ENCODE data around the gene MGRN1. TPM values are rescaled to one million over a fixed set of nuclear protein-coding genes. Genes with fewer than 3 reads are reported as not detected.

The MGRN1 gene
- total RNA-seq, 3 donors from 2014 or later, result 72.3 to 80.2 (median 77.0) TPM

DNA sequence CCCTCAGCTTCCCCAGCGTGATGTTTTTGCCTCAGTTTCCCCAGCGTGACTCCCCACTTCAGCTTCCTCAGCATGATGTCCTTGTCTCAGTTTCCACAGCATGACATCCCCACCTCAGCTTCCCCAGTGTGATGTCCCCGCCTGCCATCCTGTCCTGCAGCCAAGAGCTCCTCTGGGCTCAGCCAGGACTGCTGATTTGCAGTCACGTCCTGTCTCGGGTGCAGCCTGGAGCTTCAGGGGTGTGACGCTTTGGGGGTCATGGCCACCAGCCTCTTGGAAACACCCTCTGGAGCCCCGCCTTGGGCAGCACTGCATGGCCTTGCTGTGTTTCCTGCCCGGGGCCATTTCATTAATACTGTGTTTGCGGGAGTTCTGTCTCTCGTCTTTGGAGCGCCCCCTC is 52.2 kb downstream of the MGRN1 start:
- ATAC-seq, result no peak
- Histone ChIP-seq H3K36me3 (ENCODE audit: low read depth) (no peaks in the 10 kb centered on the region), H3K9me3 (no peaks in the 10 kb centered on the region), H3K4me3 (no peak overlapping the region), H3K4me1 (ENCODE audit: low read depth) (peaks cover 11% of the 10 kb centered on the region)
- DNase-seq, result no peak
- TF ChIP-seq, protein P1, sequence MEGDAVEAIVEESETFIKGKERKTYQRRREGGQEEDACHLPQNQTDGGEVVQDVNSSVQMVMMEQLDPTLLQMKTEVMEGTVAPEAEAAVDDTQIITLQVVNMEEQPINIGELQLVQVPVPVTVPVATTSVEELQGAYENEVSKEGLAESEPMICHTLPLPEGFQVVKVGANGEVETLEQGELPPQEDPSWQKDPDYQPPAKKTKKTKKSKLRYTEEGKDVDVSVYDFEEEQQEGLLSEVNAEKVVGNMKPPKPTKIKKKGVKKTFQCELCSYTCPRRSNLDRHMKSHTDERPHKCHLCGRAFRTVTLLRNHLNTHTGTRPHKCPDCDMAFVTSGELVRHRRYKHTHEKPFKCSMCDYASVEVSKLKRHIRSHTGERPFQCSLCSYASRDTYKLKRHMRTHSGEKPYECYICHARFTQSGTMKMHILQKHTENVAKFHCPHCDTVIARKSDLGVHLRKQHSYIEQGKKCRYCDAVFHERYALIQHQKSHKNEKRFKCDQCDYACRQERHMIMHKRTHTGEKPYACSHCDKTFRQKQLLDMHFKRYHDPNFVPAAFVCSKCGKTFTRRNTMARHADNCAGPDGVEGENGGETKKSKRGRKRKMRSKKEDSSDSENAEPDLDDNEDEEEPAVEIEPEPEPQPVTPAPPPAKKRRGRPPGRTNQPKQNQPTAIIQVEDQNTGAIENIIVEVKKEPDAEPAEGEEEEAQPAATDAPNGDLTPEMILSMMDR (IDR thresholded peaks at IDR 0.05), result no peak
- intact Hi-C loops (cut with DNase I, micrococcal nuclease), result no loop called here

DNA sequence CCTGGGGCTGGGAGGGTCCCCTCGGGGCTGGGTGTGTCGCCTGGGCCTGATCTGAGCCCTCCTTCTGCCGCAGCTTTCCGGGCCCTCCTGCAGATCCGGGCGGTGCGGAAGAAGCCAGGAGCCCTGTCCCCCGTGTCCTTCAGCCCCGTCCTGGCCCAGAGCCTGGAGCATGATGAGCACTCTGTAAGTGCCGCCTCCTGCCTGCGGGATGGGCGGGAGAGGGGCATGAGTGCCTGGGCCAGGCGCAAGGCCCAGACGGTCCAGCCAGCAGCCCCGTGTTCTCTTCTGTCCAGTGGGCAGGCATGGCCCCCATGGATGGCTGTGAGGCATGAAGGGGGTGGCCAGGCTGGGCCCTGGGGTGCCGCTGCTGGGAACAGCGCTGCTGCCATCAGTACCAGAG is 52.8 kb downstream of the MGRN1 start:
- TF ChIP-seq, protein P1 (IDR thresholded peaks at IDR 0.05), result no peak
- peak in 1 of 3 donors; percentile 51 for DNase-seq
- intact Hi-C loops (cut with DNase I, micrococcal nuclease), result no loop called here
- H3K4me1 ChIP-seq (ENCODE audit: low read depth), result peaks cover 11% of the 10 kb centered on the region
- no peaks in the 10 kb centered on the region for H3K36me3 ChIP-seq (ENCODE audit: low read depth)
- H3K4me3 ChIP-seq, result no peak overlapping the region
- ATAC-seq, result no peak
- H3K9me3 ChIP-seq, result no peaks in the 10 kb centered on the region

DNA sequence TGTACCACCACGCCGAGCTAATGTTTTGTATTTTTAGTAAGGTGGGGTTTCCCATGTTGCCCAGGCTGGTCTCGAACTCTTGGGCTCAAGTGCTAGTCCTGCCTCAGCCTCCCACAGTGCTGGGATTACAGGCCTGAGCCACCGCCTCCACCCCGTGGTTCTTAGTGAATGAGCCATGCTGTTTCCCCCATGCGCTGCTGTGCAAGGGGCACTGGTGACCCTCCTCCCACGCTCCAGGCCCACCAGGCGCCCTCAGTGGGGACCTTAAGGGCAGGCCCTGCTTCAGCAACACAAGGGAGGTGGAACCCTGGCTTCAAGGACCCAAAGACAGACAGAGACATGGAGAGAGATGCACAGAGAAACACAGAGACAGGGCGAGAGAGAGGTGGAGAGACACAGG is 53.4 kb downstream of the MGRN1 start:
- no peak for DNase-seq
- no peak for ATAC-seq
- no peaks in the 10 kb centered on the region for H3K36me3 ChIP-seq (ENCODE audit: low read depth)
- no peaks in the 10 kb centered on the region for H3K9me3 ChIP-seq
- H3K4me1 ChIP-seq (ENCODE audit: low read depth), result peaks cover 11% of the 10 kb centered on the region
- H3K4me3 ChIP-seq, result no peak overlapping the region
- TF ChIP-seq, protein P1 (IDR thresholded peaks at IDR 0.05), result no peak
- intact Hi-C loops (cut with DNase I, micrococcal nuclease), result no loop called here

DNA sequence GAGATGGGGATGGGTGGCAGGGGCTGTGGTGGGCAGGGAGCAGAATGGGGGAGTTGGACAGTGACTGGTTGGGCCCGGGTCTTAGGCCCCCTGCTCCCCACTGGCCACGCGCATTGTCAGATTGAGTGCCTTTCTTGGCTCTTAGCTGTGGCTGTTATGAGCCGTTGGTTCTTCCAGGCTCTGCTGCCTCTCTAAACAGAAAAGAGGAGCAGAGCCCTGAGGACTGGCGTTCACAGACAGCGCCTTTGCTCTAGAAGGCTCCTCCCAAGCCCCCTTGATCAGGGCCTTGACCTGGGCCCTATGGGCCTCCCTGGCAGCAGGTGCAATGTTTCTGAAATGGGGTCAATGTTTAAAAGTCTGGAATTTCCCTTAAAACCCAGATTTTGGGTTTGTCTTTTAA is 54.0 kb downstream of the MGRN1 start:
- intact Hi-C loops (cut with DNase I, micrococcal nuclease), result no loop called here
- ATAC-seq, result no peak
- Histone ChIP-seq H3K4me1 (ENCODE audit: low read depth) (peaks cover 11% of the 10 kb centered on the region), H3K36me3 (ENCODE audit: low read depth) (no peaks in the 10 kb centered on the region), H3K9me3 (no peaks in the 10 kb centered on the region), H3K4me3 (no peak overlapping the region)
- DNase-seq, result no peak
- TF ChIP-seq, protein P1 (IDR thresholded peaks at IDR 0.05), result no peak

DNA sequence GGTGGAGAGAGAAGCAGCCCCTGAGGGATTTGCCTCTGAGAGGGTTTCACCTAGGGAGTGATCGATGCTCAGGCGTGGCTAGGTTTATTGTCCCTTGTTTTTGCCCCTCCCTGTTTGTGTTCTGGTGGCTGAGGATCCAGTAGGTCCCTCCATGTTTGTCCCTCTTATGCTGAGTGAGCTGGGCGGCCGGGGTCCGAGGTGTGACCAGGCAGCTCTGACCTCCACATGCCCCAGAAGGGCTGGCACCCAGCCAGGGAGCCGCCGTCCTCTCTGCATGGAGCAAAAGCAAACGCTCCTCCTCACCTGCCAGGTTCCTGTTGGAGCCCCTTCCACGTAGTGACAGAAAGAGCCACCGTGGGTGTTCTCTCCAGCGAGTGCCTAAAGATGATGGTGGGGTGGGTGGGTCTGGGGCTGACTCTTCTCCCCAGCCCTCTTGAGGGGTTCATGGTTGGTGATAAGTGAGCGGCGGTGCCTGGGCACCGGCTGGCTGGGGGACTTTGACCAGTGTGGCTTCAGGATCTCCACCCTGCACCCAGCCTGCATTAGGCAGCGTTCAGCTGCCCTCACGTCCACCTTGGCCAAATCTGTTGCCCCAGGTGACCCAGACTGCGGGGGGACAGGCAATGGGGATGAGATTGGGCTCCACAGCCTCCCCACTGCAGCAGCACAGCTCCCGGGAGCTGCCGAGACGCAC is 54.7 kb downstream of the MGRN1 start:
- intact Hi-C loops (cut with DNase I, micrococcal nuclease), result no loop called here
- TF ChIP-seq, protein P1 (IDR thresholded peaks at IDR 0.05), result no peak
- H3K4me1 ChIP-seq (ENCODE audit: low read depth), result peaks cover 11% of the 10 kb centered on the region
- DNase-seq, result peak; percentile 74 to 81 (median 80)
- no peaks in the 10 kb centered on the region for H3K36me3 ChIP-seq (ENCODE audit: low read depth)
- H3K4me3 ChIP-seq, result no peak overlapping the region
- no peaks in the 10 kb centered on the region for H3K9me3 ChIP-seq
- ATAC-seq, result peak; percentile 75
